Neural cell (in vitro differentiated cells): Measurements from ENCODE around the gene DOCK8. TPM values are rescaled to one million over a fixed set of nuclear protein-coding genes. Genes with fewer than 3 reads are reported as not detected.

Experiments used
- H2AFZ ChIP-seq: fragments of 200-600, 300-800 bp; sonication (generic), shearing (Covaris generic); 2 replicates; pipeline ENCODE4 v1.6.0; 2014; ENCODE audit warnings: low read depth, mild to moderate bottlenecking, antibody characterized with exemption, low read length, moderate library complexity
- H3F3A ChIP-seq: fragments of 200-600 bp; shearing (Covaris generic); 2 replicates; pipeline ENCODE4 v1.6.1; 2016; ENCODE audit warnings: mild to moderate bottlenecking, moderate library complexity, mixed read lengths, antibody characterized with exemption, low read length; ENCODE audit not compliant: insufficient read depth, poor library complexity, severe bottlenecking
- H3K27ac ChIP-seq: fragments of 200-600, 300-800 bp; sonication (generic), shearing (Covaris generic); 2 replicates; pipeline ENCODE4 v1.5.1; 2014; ENCODE audit warnings: mild to moderate bottlenecking, low read length, moderate library complexity
- H3K27me3 ChIP-seq: fragments of 300-800, 200-600 bp; sonication (generic), shearing (Covaris generic); 2 replicates; pipeline ENCODE4 v1.6.0; 2014; ENCODE audit warnings: mild to moderate bottlenecking, low read depth, low read length, moderate library complexity; ENCODE audit not compliant: insufficient read depth
- H3K36me3 ChIP-seq: fragments of 300-800, 200-600 bp; sonication (generic), shearing (Covaris generic); 2 replicates; pipeline ENCODE4 v1.5.1; 2014; ENCODE audit warnings: mild to moderate bottlenecking, antibody characterized with exemption, low read length, moderate library complexity; ENCODE audit not compliant: insufficient read depth
- H3K4me2 ChIP-seq: fragments of 300-800, 200-600 bp; sonication (generic), shearing (Covaris generic); 2 replicates; pipeline ENCODE4 v1.6.0; 2014; ENCODE audit warnings: mild to moderate bottlenecking, low read length
- H3K4me3 ChIP-seq: fragments of 300-800, 200-600 bp; sonication (generic), shearing (Covaris generic); 2 replicates; pipeline ENCODE4 v1.5.1; 2014; ENCODE audit warnings: mild to moderate bottlenecking, low read length, moderate library complexity
- H3K79me2 ChIP-seq: fragments of 200-600 bp; shearing (Covaris generic); replicated peaks from 2 replicates; pipeline ENCODE4 v1.6.0; 2014; ENCODE audit warnings: mild to moderate bottlenecking, low read length, moderate library complexity; ENCODE audit not compliant: insufficient read depth
- H3K9ac ChIP-seq: fragments of 300-800, 200-600 bp; sonication (generic), shearing (Covaris generic); 2 replicates; pipeline ENCODE4 v1.6.1; 2016; ENCODE audit warnings: mild to moderate bottlenecking, low read length, mixed read lengths
- H3K9me2 ChIP-seq: fragments of 200-600 bp; shearing (Covaris generic); 2 replicates; pipeline ENCODE4 v1.6.1; 2016; ENCODE audit warnings: mild to moderate bottlenecking, low read length, mixed read lengths; ENCODE audit not compliant: insufficient read depth
- H3K9me3 ChIP-seq: fragments of 200-600, 300-800 bp; sonication (generic), shearing (Covaris generic); 2 replicates; pipeline ENCODE4 v1.6.1; 2016; ENCODE audit warnings: mild to moderate bottlenecking, mixed run types, low read length, moderate library complexity, mixed read lengths
- H4K20me1 ChIP-seq: fragments of 200-600 bp; shearing (Covaris generic); 2 replicates; pipeline ENCODE4 v1.6.1; 2016; ENCODE audit warnings: mild to moderate bottlenecking, mixed run types; ENCODE audit not compliant: insufficient read depth
- CTCF ChIP-seq: fragments of 450-650 bp; IDR thresholded peaks from 2 replicates; pipeline ENCODE4 v1.5.1; 2014; ENCODE audit warnings: antibody characterized with exemption, mild to moderate bottlenecking, moderate library complexity; ENCODE audit not compliant: poor library complexity, severe bottlenecking
- EP300 ChIP-seq: fragments of 450-650 bp; conservative IDR thresholded peaks from 2 replicates; pipeline ENCODE4 v1.6.1; 2014; ENCODE audit warnings: antibody characterized with exemption, mild to moderate bottlenecking, moderate library complexity; ENCODE audit not compliant: poor library complexity, severe bottlenecking
- EZH2 ChIP-seq: fragments of 200-600, 300-800 bp; shearing (Covaris generic), sonication (generic); IDR thresholded peaks from 2 replicates; pipeline ENCODE4 v1.6.1; 2014; ENCODE audit warnings: antibody characterized with exemption, low read length, borderline replicate concordance, mild to moderate bottlenecking; ENCODE audit not compliant: insufficient read depth, poor library complexity, severe bottlenecking
- MXI1 ChIP-seq: fragments of 450-650 bp; conservative IDR thresholded peaks from 2 replicates; pipeline ENCODE4 v1.6.1; 2014; ENCODE audit warnings: antibody characterized with exemption, mild to moderate bottlenecking; ENCODE audit not compliant: poor library complexity, severe bottlenecking
- POLR2AphosphoS5 ChIP-seq: IDR thresholded peaks from 2 replicates; pipeline ENCODE4 v1.6.1; 2012
- RAD21 ChIP-seq: fragments of 450-650 bp; conservative IDR thresholded peaks from 2 replicates; pipeline ENCODE4 v1.6.1; 2014; ENCODE audit warnings: antibody characterized with exemption, mild to moderate bottlenecking, moderate library complexity
- REST ChIP-seq: IDR thresholded peaks from 2 replicates; pipeline ENCODE4 v1.6.1; 2012; ENCODE audit warnings: borderline replicate concordance
- SMC3 ChIP-seq: fragments of 450-650 bp; conservative IDR thresholded peaks from 2 replicates; pipeline ENCODE4 v1.6.1; 2014; ENCODE audit warnings: antibody characterized with exemption, mild to moderate bottlenecking, moderate library complexity; ENCODE audit not compliant: poor library complexity
- TAF1 ChIP-seq: IDR thresholded peaks from 2 replicates; pipeline ENCODE4 v1.6.1; 2012; ENCODE audit warnings: low read depth
- polyA plus RNA-seq: library from polyadenylated mRNA; depleted of rRNA; stranded (reverse); fragments of >200 nt; gene quantifications from 2 replicates; pipeline ENCODE4 v1.2.3, GENCODE V29; 2014

DOCK8 gene
- polyA plus RNA-seq, 1 donor from 2014 or later: not detected

- H2AFZ ChIP-seq: peak overlapping the region; percentile 96
- peak overlapping the region; percentile 37 for H3K27ac ChIP-seq
- H3K9me3 ChIP-seq: no peaks in the 10 kb centered on the region
- H3K9me2 ChIP-seq: no peaks in the 10 kb centered on the region
- H3K9ac ChIP-seq: peak overlapping the region; percentile 65
- H3F3A ChIP-seq: no peaks in the 10 kb centered on the region
- no peaks in the 10 kb centered on the region for H3K27me3 ChIP-seq
- H4K20me1 ChIP-seq: no peaks in the 10 kb centered on the region
- H3K4me2 ChIP-seq: peak overlapping the region; percentile 84
- no peaks in the 10 kb centered on the region for H3K36me3 ChIP-seq
- TF ChIP-seq MXI1 (peak; percentile 52), TAF1 (no peak), EZH2 (no peak), REST (no peak), EP300 (no peak), RAD21 (peak; percentile 24), SMC3 (no peak), POLR2AphosphoS5 (peak; percentile 58), CTCF (no peak)
- H3K79me2 ChIP-seq: no peaks in the 10 kb centered on the region
- peak overlapping the region; percentile 91 for H3K4me3 ChIP-seq
Observed at GRCh38 chr9:469672-470551, 255.2 kb downstream of the DOCK8 start.

GRCh38 chr9:470552-471194 is 256.0 kb downstream of the DOCK8 start:
- Histone ChIP-seq H3K4me2 (peak overlapping the region; percentile 46), H3F3A (no peaks in the 10 kb centered on the region), H3K27me3 (no peaks in the 10 kb centered on the region), H3K27ac (no peak overlapping the region), H3K36me3 (no peaks in the 10 kb centered on the region), H3K9me3 (no peaks in the 10 kb centered on the region), H3K79me2 (no peaks in the 10 kb centered on the region), H4K20me1 (no peaks in the 10 kb centered on the region), H3K4me3 (peak overlapping the region; percentile 91), H3K9me2 (no peaks in the 10 kb centered on the region), H3K9ac (peak overlapping the region; percentile 53), H2AFZ (peak overlapping the region; percentile 96)
- TF ChIP-seq RAD21: no peak
- no peak for TF ChIP-seq EP300
- TF ChIP-seq TAF1: no peak
- no peak for TF ChIP-seq REST
- no peak for TF ChIP-seq EZH2
- no peak for TF ChIP-seq POLR2AphosphoS5
- no peak for TF ChIP-seq SMC3
- TF ChIP-seq CTCF: no peak
- no peak for TF ChIP-seq MXI1
